NCI-H1417 treated with DMSO at 0.1 percent for 48 hours (cell line): ENCODE data around the gene LIMA1.

ENCODE experiments used
- DNase-seq: peaks from one replicate; lab custom pipeline; 2025; lab: John Stamatoyannopoulos, UW

Gene LIMA1

GRCh38 chr12:50217202-50217601 is 66.1 kb downstream of the LIMA1 start:
- no peak for DNase-seq

- no peak for DNase-seq
Observed at GRCh38 chr12:50215033-50215432, 68.3 kb downstream of the LIMA1 start.

GRCh38 chr12:50214018-50214417 is 69.3 kb downstream of the LIMA1 start:
- no peak for DNase-seq

GRCh38 chr12:50213439-50213838 is 69.9 kb downstream of the LIMA1 start:
- no peak for DNase-seq

- no peak for DNase-seq
Observed at GRCh38 chr12:50212071-50212467, 71.3 kb downstream of the LIMA1 start.

- DNase-seq, result no peak
Observed at GRCh38 chr12:50211392-50212070, 71.8 kb downstream of the LIMA1 start.

GRCh38 chr12:50207424-50207823 is 75.9 kb downstream of the LIMA1 start:
- no peak for DNase-seq

GRCh38 chr12:50205648-50206047 is 77.7 kb downstream of the LIMA1 start:
- no peak for DNase-seq

- no peak for DNase-seq
Observed at GRCh38 chr12:50203691-50204090, 79.6 kb downstream of the LIMA1 start.

GRCh38 chr12:50201987-50202521 is 81.3 kb downstream of the LIMA1 start:
- no peak for DNase-seq

GRCh38 chr12:50200552-50201273 is 82.6 kb downstream of the LIMA1 start:
- DNase-seq, result no peak

- DNase-seq, result no peak
Observed at GRCh38 chr12:50198829-50199228, 84.5 kb downstream of the LIMA1 start.

GRCh38 chr12:50197297-50197727 is 86.0 kb downstream of the LIMA1 start:
- DNase-seq, result no peak

GRCh38 chr12:50196537-50196936 is 86.8 kb downstream of the LIMA1 start:
- no peak for DNase-seq

GRCh38 chr12:50195832-50196231 is 87.5 kb downstream of the LIMA1 start:
- DNase-seq, result no peak

GRCh38 chr12:50192908-50193307 is 90.4 kb downstream of the LIMA1 start:
- no peak for DNase-seq

- no peak for DNase-seq
Observed at GRCh38 chr12:50192236-50192635, 91.1 kb downstream of the LIMA1 start.

- DNase-seq, result no peak
Observed at GRCh38 chr12:50190859-50191258, 92.5 kb downstream of the LIMA1 start.

GRCh38 chr12:50188875-50189575 is 94.3 kb downstream of the LIMA1 start:
- no peak for DNase-seq

GRCh38 chr12:50188241-50188781 is 95.0 kb downstream of the LIMA1 start:
- no peak for DNase-seq

- DNase-seq, result no peak
Observed at GRCh38 chr12:50187084-50187900, 96.0 kb downstream of the LIMA1 start.

GRCh38 chr12:50186681-50187080 is 96.6 kb downstream of the LIMA1 start:
- no peak for DNase-seq
